K562 (cell line): ENCODE data around the gene CDK1. TPM values are rescaled to one million over a fixed set of nuclear protein-coding genes. Genes with fewer than 3 reads are reported as not detected.

Experiments
- ATAC-seq: fragments of 200-7000 bp; cut with Tn5 transposase; 3 replicates; pipeline ENCODE4 v1.9.1; 2020; ENCODE audit warnings: moderate library complexity
- BruUV-seq: library from RNA; stranded (reverse); fragments of 400-500 nt; replicated peaks from 2 replicates; lab custom pipeline; 2021; lab: Mats Ljungman, UMichigan
- CTCF ChIA-PET: fragments of 300-600 bp; formaldehyde crosslinking; extraction: SDS; loops from one replicate; lab custom pipeline; 2021; ENCODE audit warnings: low intra/inter-chr PET ratio; lab: Yijun Ruan, JAX
- POLR2A ChIA-PET: fragments of 300-600, 350-650 bp; sonication (Branson Sonifier 250); formaldehyde crosslinking; extraction: SDS; loops from one replicate; lab custom pipeline; 2021; ENCODE audit warnings: antibody characterized with exemption, inconsistent platforms; lab: Yijun Ruan, JAX
- DNase-seq, 4 experiments: peaks; one replicate each; pipeline versions ENCODE4 v3.0.0 to v3.0.0-alpha.2; 2011 to 2018; ENCODE audit warnings: low spot score in 3 of 4, mixed read lengths in 3 of 4; ENCODE audit errors: extremely low read depth in 1 of 4
- FAIRE-seq: peaks from 2 replicates; lab custom pipeline; 2011; peaks lifted over from hg19 to GRCh38; lab: Jason Lieb, UNC
- H2AFZ ChIP-seq: 2 replicates; pipeline ENCODE4 v1.6.0; 2011; ENCODE audit warnings: low read depth, low read length, control low read depth, inconsistent platforms
- H3K27ac ChIP-seq: fragments of 200-600 bp; 3 replicates; pipeline ENCODE4 v1.8.0; 2011; ENCODE audit warnings: low read depth, mild to moderate bottlenecking, control low read depth, inconsistent platforms, low read length, moderate library complexity, mixed read lengths; ENCODE audit errors: extremely low read depth
- H3K27me3 ChIP-seq, 2 experiments: fragments of 300-600 bp in 1 of 2; 2 replicates in 1 of 2; 3 replicates in 1 of 2; pipeline versions ENCODE4 v1.6.0 to v1.8.0; 2011; ENCODE audit warnings: inconsistent platforms in 2 of 2, low read length in 2 of 2, mild to moderate bottlenecking in 1 of 2, mixed read lengths in 1 of 2, moderate library complexity in 1 of 2; ENCODE audit not compliant: control insufficient read depth in 2 of 2, insufficient read depth in 2 of 2
- H3K36me3 ChIP-seq: fragments of 300-600 bp; 3 replicates; pipeline ENCODE4 v1.8.0; 2011; ENCODE audit warnings: mild to moderate bottlenecking, low read length, inconsistent platforms; ENCODE audit not compliant: control insufficient read depth, insufficient read depth
- H3K4me1 ChIP-seq, 2 experiments: fragments of 200-600 bp in 1 of 2; replicated peaks in 1 of 2; 2 replicates in 1 of 2; 3 replicates in 1 of 2; pipeline versions ENCODE4 v1.5.1 to v1.8.0; 2011; ENCODE audit warnings: inconsistent platforms in 2 of 2, low read length in 2 of 2, mild to moderate bottlenecking in 1 of 2, mixed read lengths in 1 of 2, moderate library complexity in 1 of 2; ENCODE audit not compliant: control insufficient read depth in 2 of 2, insufficient read depth in 2 of 2
- H3K4me2 ChIP-seq: 2 replicates; pipeline ENCODE4 v1.6.1; 2011; ENCODE audit warnings: low read length, control low read depth, inconsistent platforms, mixed read lengths; ENCODE audit not compliant: insufficient read depth
- H3K4me3 ChIP-seq: fragments of 200-600 bp; sonication (generic), shearing (Covaris generic); 2 replicates; pipeline ENCODE4 v1.5.1; 2016; ENCODE audit warnings: control low read depth, inconsistent platforms
- H3K79me2 ChIP-seq: fragments of 200-600 bp; 3 replicates; pipeline ENCODE4 v1.8.0; 2011; ENCODE audit warnings: low read length, inconsistent platforms; ENCODE audit not compliant: control insufficient read depth, insufficient read depth
- H3K9ac ChIP-seq, 2 experiments: 2 replicates each; pipeline versions ENCODE4 v1.6.0 to v1.6.1; 2011; ENCODE audit warnings: low read depth in 2 of 2, low read length in 2 of 2, control low read depth in 1 of 2, inconsistent platforms in 1 of 2, mild to moderate bottlenecking in 1 of 2, mixed read lengths in 1 of 2; ENCODE audit not compliant: insufficient read depth in 1 of 2
- H3K9me1 ChIP-seq: one replicate; pipeline ENCODE4 v1.6.0; 2011; ENCODE audit warnings: inconsistent platforms, mild to moderate bottlenecking, low read length, moderate library complexity; ENCODE audit not compliant: control insufficient read depth, insufficient read depth
- H3K9me3 ChIP-seq: replicated peaks from 2 replicates; pipeline ENCODE4 v1.5.1; 2011; ENCODE audit warnings: low read depth, low read length, inconsistent platforms; ENCODE audit not compliant: control insufficient read depth, insufficient read depth
- H4K20me1 ChIP-seq: replicated peaks from 2 replicates; pipeline ENCODE4 v1.6.1; 2011; ENCODE audit warnings: low read length, inconsistent platforms, mixed read lengths; ENCODE audit not compliant: control insufficient read depth, insufficient read depth
- BRD4 ChIP-seq: fragments of 200-600 bp; sonication (generic); IDR thresholded peaks from 2 replicates; pipeline ENCODE4 v1.6.1; 2017; ENCODE audit warnings: inconsistent platforms
- CREB3L1 ChIP-seq: fragments of 450-650 bp; IDR thresholded peaks from 2 replicates; pipeline ENCODE4 v1.6.1; 2014; ENCODE audit warnings: low read depth, mild to moderate bottlenecking, moderate library complexity, borderline replicate concordance
- HNRNPLL ChIP-seq: fragments of 200-400 bp; formaldehyde crosslinking; IDR thresholded peaks from 2 replicates; pipeline ENCODE4 v1.6.1; 2017; ENCODE audit warnings: low read length, low read depth, mild to moderate bottlenecking; ENCODE audit not compliant: poor library complexity, severe bottlenecking
- MLLT1 ChIP-seq, 2 experiments: fragments of 450-650 bp; IDR thresholded peaks; 2 replicates each; pipeline ENCODE4 v1.6.1; 2016
- NCOA1 ChIP-seq: fragments of 450-650 bp; IDR thresholded peaks from 2 replicates; pipeline ENCODE4 v1.6.1; 2016; ENCODE audit warnings: low read depth
- SMAD4 ChIP-seq: fragments of 250-450 bp; sonication (Bioruptor Pico); conservative IDR thresholded peaks from 2 replicates; pipeline ENCODE4 v1.8.0; 2021; ENCODE audit warnings: inconsistent platforms, mild to moderate bottlenecking, moderate library complexity
- SNIP1 ChIP-seq: fragments of 450-650 bp; IDR thresholded peaks from 2 replicates; pipeline ENCODE4 v1.7.1; 2017; ENCODE audit warnings: low read depth, mild to moderate bottlenecking
- SPI1 ChIP-seq: IDR thresholded peaks from 2 replicates; pipeline ENCODE4 v1.6.1; 2011; ENCODE audit warnings: low read depth, low read length, control low read depth, borderline replicate concordance
- TOE1 ChIP-seq, 2 experiments: fragments of 450-650 bp in 1 of 2; sonication (generic) in 1 of 2; formaldehyde crosslinking in 1 of 2; IDR thresholded peaks; 2 replicates each; pipeline versions ENCODE4 v1.7.1 to v1.8.0; 2016 to 2022; ENCODE audit warnings: borderline replicate concordance in 2 of 2, mild to moderate bottlenecking in 2 of 2, antibody characterized with exemption in 1 of 2, inconsistent platforms in 1 of 2, low read depth in 1 of 2, missing genetic modification reagents in 1 of 2, moderate library complexity in 1 of 2
- XRCC4 ChIP-seq: IDR thresholded peaks from one replicate; pipeline ENCODE4 v1.6.1; 2011; ENCODE audit not compliant: insufficient read depth, insufficient read length; ENCODE audit errors: extremely low read depth
- WGBS: fragments of 100-300 bp; shearing (Covaris generic); methylation state at CpG from one replicate; pipeline ENCODE4 v1.1.6; 2016; ENCODE audit warnings: low coverage, mixed read lengths; ENCODE audit not compliant: insufficient coverage; ENCODE audit errors: missing lambda C conversion rate; 5-methylcytosine and 5-hydroxymethylcytosine counted together
- in situ Hi-C: fragments of 300-500 bp; cut with MboI; formaldehyde crosslinking; loops from 4 replicates; pipeline ENCODE4 v1.15.0; 2018; ENCODE audit warnings: inconsistent platforms, mixed read lengths
- intact Hi-C: fragments of 100-400 bp; cut with micrococcal nuclease; formaldehyde crosslinking; loops from 2 replicates; pipeline ENCODE4 v1.14.2; 2022
- polyA plus RNA-seq, 8 experiments: library from polyadenylated mRNA; depleted of rRNA in 4 of 8; stranded (reverse) in 5 of 8; unstranded in 3 of 8; fragments of >200 nt; fragmentation: Nextera tagmentation in 2 of 8; fragmentation: Illumina TruSeq in 1 of 8; extraction: Ambion mirVana in 2 of 8; extraction: Trizol in 1 of 8; gene quantifications; 2 replicates each; pipeline versions ENCODE4 v1.2.1 to v1.2.3, GENCODE V29; 2011 to 2014; ENCODE audit warnings: inconsistent platforms in 1 of 8, missing spikeins in 1 of 8
- total RNA-seq, 7 experiments: library from RNA; depleted of rRNA in 6 of 7; stranded (reverse); fragments of >200 nt in 6 of 7; fragmentation: Illumina TruSeq in 2 of 7; extraction: Trizol in 2 of 7; gene quantifications; 2 replicates each; pipeline versions ENCODE4 v1.2.1 to v1.2.3, GENCODE V29; 2011 to 2021; ENCODE audit warnings: low replicate concordance in 1 of 7

Gene CDK1
- total and polyA plus RNA-seq, 9 of the 15 experiments (the other 6 are each of a cell fraction or from before 2014, with no cell fraction given), result 156 to 685 (median 236) TPM

GRCh38 chr10:60803433-60803832 is 25.2 kb downstream of the CDK1 start:
- WGBS, result 67% methylated on average over 5 of the region's 5 CpGs
- H4K20me1 ChIP-seq, result no peaks in the 10 kb centered on the region
- H3K4me3 ChIP-seq, result no peak overlapping the region
- DNase-seq, result no peak
- TF ChIP-seq SPI1 (peak; percentile 66), HNRNPLL (no peak)
- intact Hi-C loops, result no loop called here
- no peaks in the 10 kb centered on the region for H3K9me1 ChIP-seq
- BruUV-seq, result no TSS peak
- no peak overlapping the region for H3K4me2 ChIP-seq
- H3K27ac ChIP-seq, result no peak overlapping the region
- no peak for ATAC-seq
- ChIA-PET CTCF (no interaction called here), POLR2A (no interaction called here)
- H3K4me1 ChIP-seq, result peaks cover 0 to 9% of the 10 kb centered on the region in 2 experiments; a peak in 4 of 5 replicates
- no peak overlapping the region for H3K9ac ChIP-seq
- H3K79me2 ChIP-seq, result no peaks in the 10 kb centered on the region
- FAIRE-seq, result no peak
- in situ Hi-C loops, result no loop called here
- H3K27me3 ChIP-seq, result no peaks in the 10 kb centered on the region
- no peaks in the 10 kb centered on the region for H3K9me3 ChIP-seq
- no peak overlapping the region for H2AFZ ChIP-seq
- no peaks in the 10 kb centered on the region; the same call in 2 of the 3 replicates for H3K36me3 ChIP-seq

- Histone ChIP-seq H3K36me3 (no peaks in the 10 kb centered on the region; the same call in 2 of the 3 replicates), H3K9me1 (no peaks in the 10 kb centered on the region), H3K4me1 (peaks cover 0 to 9% of the 10 kb centered on the region in 2 experiments; a peak in 4 of 5 replicates), H3K9ac (no peak overlapping the region), H2AFZ (no peak overlapping the region), H3K27ac (no peak overlapping the region), H4K20me1 (no peaks in the 10 kb centered on the region), H3K4me2 (no peak overlapping the region), H3K4me3 (no peak overlapping the region), H3K79me2 (no peaks in the 10 kb centered on the region), H3K27me3 (no peaks in the 10 kb centered on the region), H3K9me3 (no peaks in the 10 kb centered on the region)
- CTCF ChIA-PET, result no interaction called here
- FAIRE-seq (no peak), ATAC-seq (no peak), DNase-seq (no peak)
- POLR2A ChIA-PET, result no interaction called here
- intact Hi-C loops (no loop called here), in situ Hi-C loops (no loop called here)
- TF ChIP-seq CREB3L1 (no peak), NCOA1 (no peak), XRCC4 (no peak), BRD4 (no peak), SMAD4 (no peak), SNIP1 (no peak), MLLT1 (IDR thresholded peaks at IDR 0.05) (no peak), TOE1 (IDR thresholded peaks at IDR 0.05; ENCODE audit: borderline replicate concordance) (no peak), TOE1 (CRISPR knock-in tag; IDR thresholded peaks at IDR 0.05; ENCODE audit: borderline replicate concordance, low read depth) (no peak)
- no TSS peak for BruUV-seq
- 44% methylated on average over 1 of the region's 1 CpG for WGBS
Measured at GRCh38 chr10:60803865-60804264, 25.6 kb downstream of the CDK1 start.
